ENCODE results near the gene LYPD6. TPM values are rescaled to one million over a fixed set of nuclear protein-coding genes. Genes with fewer than 3 reads are reported as not detected.

LYPD6 gene
- total and polyA plus RNA-seq, 4 donors: 0.15 to 0.42 (median 0.23) TPM

GRCh38 chr2:149387411-149387810 lies 57.0 kb downstream of the LYPD6 start:
- Histone ChIP-seq H3K4me3 (ENCODE audit: low read depth in 1 of 3, low read length in 3 of 3) (no peak overlapping the region), H3K27me3 (ENCODE audit: control insufficient read depth in 4 of 4, insufficient read depth in 4 of 4, low read length in 3 of 4) (no peaks in the 10 kb centered on the region), H3K4me1 (ENCODE audit: control insufficient read depth in 4 of 4, insufficient read depth in 4 of 4, low read length in 3 of 4) (no peaks in the 10 kb centered on the region), H3K9me3 (ENCODE audit: control insufficient read depth in 4 of 4, low read length in 3 of 4) (no peaks in the 10 kb centered on the region), H3K36me3 (ENCODE audit: control insufficient read depth in 4 of 4, insufficient read depth in 3 of 4, low read depth in 1 of 4, low read length in 3 of 4) (no peaks in the 10 kb centered on the region), H3K9ac (ENCODE audit: low read depth in 1 of 2, low read length in 2 of 2) (no peak overlapping the region), H3K27ac (ENCODE audit: low read depth in 1 of 2, low read length in 2 of 2) (no peak overlapping the region)
- 81% methylated on average over 2 of the region's 2 CpGs for WGBS
- no peak for DNase-seq (ENCODE audit: low spot score)
- TF ChIP-seq REST (IDR thresholded peaks at IDR 0.05): no peak
- no peak for TF ChIP-seq NR2F2 (IDR thresholded peaks at IDR 0.05)
- no peak for TF ChIP-seq HNF4A (conservative IDR thresholded peaks at IDR 0.05)
- TF ChIP-seq, protein P1, sequence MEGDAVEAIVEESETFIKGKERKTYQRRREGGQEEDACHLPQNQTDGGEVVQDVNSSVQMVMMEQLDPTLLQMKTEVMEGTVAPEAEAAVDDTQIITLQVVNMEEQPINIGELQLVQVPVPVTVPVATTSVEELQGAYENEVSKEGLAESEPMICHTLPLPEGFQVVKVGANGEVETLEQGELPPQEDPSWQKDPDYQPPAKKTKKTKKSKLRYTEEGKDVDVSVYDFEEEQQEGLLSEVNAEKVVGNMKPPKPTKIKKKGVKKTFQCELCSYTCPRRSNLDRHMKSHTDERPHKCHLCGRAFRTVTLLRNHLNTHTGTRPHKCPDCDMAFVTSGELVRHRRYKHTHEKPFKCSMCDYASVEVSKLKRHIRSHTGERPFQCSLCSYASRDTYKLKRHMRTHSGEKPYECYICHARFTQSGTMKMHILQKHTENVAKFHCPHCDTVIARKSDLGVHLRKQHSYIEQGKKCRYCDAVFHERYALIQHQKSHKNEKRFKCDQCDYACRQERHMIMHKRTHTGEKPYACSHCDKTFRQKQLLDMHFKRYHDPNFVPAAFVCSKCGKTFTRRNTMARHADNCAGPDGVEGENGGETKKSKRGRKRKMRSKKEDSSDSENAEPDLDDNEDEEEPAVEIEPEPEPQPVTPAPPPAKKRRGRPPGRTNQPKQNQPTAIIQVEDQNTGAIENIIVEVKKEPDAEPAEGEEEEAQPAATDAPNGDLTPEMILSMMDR (IDR thresholded peaks at IDR 0.05; ENCODE audit: low read depth, low read length, missing input control): no peak
- no peak for TF ChIP-seq RAD21 (IDR thresholded peaks at IDR 0.05)

- Histone ChIP-seq H3K4me1 (ENCODE audit: control insufficient read depth in 4 of 4, insufficient read depth in 4 of 4, low read length in 3 of 4) (no peaks in the 10 kb centered on the region), H3K4me3 (ENCODE audit: low read depth in 1 of 3, low read length in 3 of 3) (no peak overlapping the region), H3K9me3 (ENCODE audit: control insufficient read depth in 4 of 4, low read length in 3 of 4) (no peaks in the 10 kb centered on the region), H3K9ac (ENCODE audit: low read depth in 1 of 2, low read length in 2 of 2) (no peak overlapping the region), H3K27me3 (ENCODE audit: control insufficient read depth in 4 of 4, insufficient read depth in 4 of 4, low read length in 3 of 4) (no peaks in the 10 kb centered on the region), H3K27ac (ENCODE audit: low read depth in 1 of 2, low read length in 2 of 2) (no peak overlapping the region), H3K36me3 (ENCODE audit: control insufficient read depth in 4 of 4, insufficient read depth in 3 of 4, low read depth in 1 of 4, low read length in 3 of 4) (no peaks in the 10 kb centered on the region)
- 71% methylated on average over 2 of the region's 2 CpGs for WGBS
- DNase-seq (ENCODE audit: low spot score): no peak
- no peak for TF ChIP-seq NR2F2 (IDR thresholded peaks at IDR 0.05)
- TF ChIP-seq ATF3 (IDR thresholded peaks at IDR 0.05): no peak
- TF ChIP-seq FOXA2 (IDR thresholded peaks at IDR 0.05): no peak
- TF ChIP-seq YY1 (IDR thresholded peaks at IDR 0.05): no peak
These were observed 57.9 kb downstream of the LYPD6 start for GRCh38 chr2:149388120-149388816.

DNA sequence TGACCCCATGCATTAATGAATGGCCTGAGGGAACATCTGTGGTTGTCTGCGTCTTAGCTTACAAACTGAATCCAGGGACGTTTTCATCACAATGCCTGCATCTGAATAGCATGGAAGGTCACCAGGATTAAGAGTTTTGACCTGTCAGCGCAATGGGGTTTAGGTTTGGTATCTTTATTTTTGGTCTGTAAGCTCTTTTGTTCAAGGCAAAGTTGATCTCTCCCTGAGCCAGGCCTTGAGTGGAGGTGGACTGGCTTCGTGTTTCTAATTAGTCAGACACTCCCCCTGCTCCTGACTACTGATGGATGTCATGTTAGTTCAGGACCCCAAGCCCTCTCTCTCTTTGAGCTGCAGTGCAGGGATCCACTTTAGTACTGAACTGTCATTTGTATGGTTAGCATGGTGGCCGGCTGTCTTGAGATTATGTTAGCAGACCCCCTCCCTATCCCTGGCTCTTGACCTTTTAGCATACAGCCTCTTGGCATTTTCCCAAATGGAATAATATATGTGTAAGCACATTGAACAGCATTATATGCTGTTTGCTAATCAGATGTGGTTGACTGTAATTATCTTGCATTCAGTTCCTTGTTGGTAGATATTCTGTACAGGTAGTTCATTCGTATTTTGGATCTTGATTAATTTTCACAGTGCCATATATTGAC lies 59.2 kb downstream of the LYPD6 start:
- H3K4me1 ChIP-seq (ENCODE audit: control insufficient read depth in 4 of 4, insufficient read depth in 4 of 4, low read length in 3 of 4): no peaks in the 10 kb centered on the region
- WGBS: 81% methylated on average over 6 of the region's 6 CpGs
- no peak overlapping the region for H3K9ac ChIP-seq (ENCODE audit: low read depth in 1 of 2, low read length in 2 of 2)
- DNase-seq (ENCODE audit: low spot score): no peak
- no peak overlapping the region for H3K27ac ChIP-seq (ENCODE audit: low read depth in 1 of 2, low read length in 2 of 2)
- H3K27me3 ChIP-seq (ENCODE audit: control insufficient read depth in 4 of 4, insufficient read depth in 4 of 4, low read length in 3 of 4): no peaks in the 10 kb centered on the region
- H3K9me3 ChIP-seq (ENCODE audit: control insufficient read depth in 4 of 4, low read length in 3 of 4): no peaks in the 10 kb centered on the region
- no peaks in the 10 kb centered on the region for H3K36me3 ChIP-seq (ENCODE audit: control insufficient read depth in 4 of 4, insufficient read depth in 3 of 4, low read depth in 1 of 4, low read length in 3 of 4)
- no peak overlapping the region for H3K4me3 ChIP-seq (ENCODE audit: low read depth in 1 of 3, low read length in 3 of 3)
- no peak for TF ChIP-seq FOXA2 (IDR thresholded peaks at IDR 0.05)
- TF ChIP-seq, protein P1 (IDR thresholded peaks at IDR 0.05; ENCODE audit: low read depth, low read length, missing input control): no peak
- no peak for TF ChIP-seq HNF4A (conservative IDR thresholded peaks at IDR 0.05)
- no peak for TF ChIP-seq HNF4G (IDR thresholded peaks at IDR 0.05)
- no peak for TF ChIP-seq YY1 (IDR thresholded peaks at IDR 0.05)
- TF ChIP-seq RAD21 (IDR thresholded peaks at IDR 0.05): no peak
- no peak for TF ChIP-seq JUND (IDR thresholded peaks at IDR 0.05)
- no peak for TF ChIP-seq RXRA (IDR thresholded peaks at IDR 0.05)
- TF ChIP-seq REST (IDR thresholded peaks at IDR 0.05): no peak
- no peak for TF ChIP-seq TAF1 (conservative IDR thresholded peaks at IDR 0.05)
- TF ChIP-seq NR2F2 (IDR thresholded peaks at IDR 0.05): no peak
- TF ChIP-seq GABPA (IDR thresholded peaks at IDR 0.05 in 1 of 2, conservative IDR thresholded peaks at IDR 0.05 in 1 of 2): no peak

Data from liver (tissue), 9 donors.